Peyer's patch (tissue), 4 donors: Measurements from ENCODE around the gene CAMK2B. TPM values are rescaled to one million over a fixed set of nuclear protein-coding genes. Genes with fewer than 3 reads are reported as not detected.

Experiments
- DNase-seq, 3 donors: peaks; one replicate each; pipeline ENCODE4 v3.0.0-alpha.2; 2017 to 2019
- H3K27ac ChIP-seq, 4 donors: fragments of 200-600 bp; sonication (generic); one replicate each; pipeline ENCODE4 v1.5.1; 2016 to 2019
- H3K27me3 ChIP-seq, 2 donors: fragments of 200-600 bp; sonication (generic); one replicate each; pipeline ENCODE4 v1.5.1; 2019
- H3K36me3 ChIP-seq, 3 donors: fragments of 200-600 bp; sonication (generic); one replicate each; pipeline ENCODE4 v1.5.1; 2016 to 2019
- H3K4me1 ChIP-seq, 4 donors: fragments of 200-600 bp; sonication (generic); one replicate each; pipeline ENCODE4 v1.5.1; 2016 to 2019
- H3K4me3 ChIP-seq, 4 donors: fragments of 200-600 bp; sonication (generic); 1 replicate in 3 of 4; 2 replicates in 1 of 4; pipeline ENCODE4 v1.5.1; 2016 to 2019; ENCODE audit warnings: mild to moderate bottlenecking in 1 of 4
- H3K9me3 ChIP-seq, 4 donors: fragments of 200-600 bp; sonication (generic); one replicate each; pipeline ENCODE4 v1.5.1; 2016 to 2019; ENCODE audit warnings: mild to moderate bottlenecking in 1 of 4
- POLR2A ChIP-seq, 2 donors: fragments of 450-650 bp; IDR thresholded peaks; one replicate each; pipeline ENCODE4 v1.5.1; 2017; ENCODE audit warnings: antibody characterized with exemption in 2 of 2, mild to moderate bottlenecking in 2 of 2, moderate library complexity in 2 of 2
- total RNA-seq, 4 donors: library from RNA; depleted of rRNA; stranded (reverse); fragments of >200 nt; gene quantifications; one replicate each; pipeline ENCODE4 v1.1.0, GENCODE V29; 2016
- TF ChIP-seq, protein P1 (sequence below), 6 experiments: fragments of 450-650 bp in 4 of 6; fragments of 200-600 bp in 2 of 6; sonication (generic) in 1 of 6; IDR thresholded peaks; one replicate each; pipeline ENCODE4 v1.5.1; 2017 to 2019; ENCODE audit warnings: antibody characterized with exemption in 6 of 6, mild to moderate bottlenecking in 3 of 6, moderate library complexity in 1 of 6

Gene CAMK2B
- total RNA-seq, 4 donors from 2014 or later, result 0.67 to 3.9 (median 2.2) TPM

DNA sequence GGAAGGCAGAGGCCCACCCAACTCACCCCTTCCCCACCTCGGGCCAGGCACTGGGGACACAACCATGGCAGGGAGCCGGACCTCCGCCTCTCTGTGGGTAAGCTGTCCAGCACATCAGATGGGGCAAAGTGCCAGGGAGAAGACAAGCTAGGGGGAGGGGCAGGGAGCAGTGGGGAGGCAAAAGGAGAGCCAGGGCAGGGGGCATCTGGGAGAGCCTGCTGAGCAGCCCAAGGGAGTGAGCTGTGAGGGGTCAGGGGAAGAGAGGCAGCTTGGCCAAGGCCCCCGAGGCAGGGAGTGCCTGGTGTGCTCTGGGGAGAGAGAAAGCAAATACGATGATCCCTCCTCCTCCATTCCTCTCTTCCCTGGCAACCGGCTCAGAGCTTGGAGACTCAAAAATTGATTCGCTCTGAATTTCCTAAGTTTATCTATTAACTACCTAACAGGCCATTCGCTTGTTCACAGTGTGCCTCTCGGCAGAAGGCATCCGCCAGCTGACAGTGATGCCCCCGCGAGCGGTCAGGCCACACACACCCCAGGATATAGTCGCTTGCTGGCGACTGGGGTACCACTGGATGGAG, 4.5 kb downstream of the CAMK2B start:
- H3K27ac ChIP-seq, result no peak overlapping the region
- H3K4me1 ChIP-seq, result no peaks in the 10 kb centered on the region
- no peaks in the 10 kb centered on the region for H3K36me3 ChIP-seq
- no peaks in the 10 kb centered on the region for H3K9me3 ChIP-seq
- H3K27me3 ChIP-seq, result peaks cover 0 to 6% of the 10 kb centered on the region in 2 donors
- TF ChIP-seq, protein P1, sequence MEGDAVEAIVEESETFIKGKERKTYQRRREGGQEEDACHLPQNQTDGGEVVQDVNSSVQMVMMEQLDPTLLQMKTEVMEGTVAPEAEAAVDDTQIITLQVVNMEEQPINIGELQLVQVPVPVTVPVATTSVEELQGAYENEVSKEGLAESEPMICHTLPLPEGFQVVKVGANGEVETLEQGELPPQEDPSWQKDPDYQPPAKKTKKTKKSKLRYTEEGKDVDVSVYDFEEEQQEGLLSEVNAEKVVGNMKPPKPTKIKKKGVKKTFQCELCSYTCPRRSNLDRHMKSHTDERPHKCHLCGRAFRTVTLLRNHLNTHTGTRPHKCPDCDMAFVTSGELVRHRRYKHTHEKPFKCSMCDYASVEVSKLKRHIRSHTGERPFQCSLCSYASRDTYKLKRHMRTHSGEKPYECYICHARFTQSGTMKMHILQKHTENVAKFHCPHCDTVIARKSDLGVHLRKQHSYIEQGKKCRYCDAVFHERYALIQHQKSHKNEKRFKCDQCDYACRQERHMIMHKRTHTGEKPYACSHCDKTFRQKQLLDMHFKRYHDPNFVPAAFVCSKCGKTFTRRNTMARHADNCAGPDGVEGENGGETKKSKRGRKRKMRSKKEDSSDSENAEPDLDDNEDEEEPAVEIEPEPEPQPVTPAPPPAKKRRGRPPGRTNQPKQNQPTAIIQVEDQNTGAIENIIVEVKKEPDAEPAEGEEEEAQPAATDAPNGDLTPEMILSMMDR (IDR thresholded peaks at IDR 0.05), result no peak
- TF ChIP-seq POLR2A (IDR thresholded peaks at IDR 0.05), result no peak
- no peak overlapping the region for H3K4me3 ChIP-seq
- DNase-seq, result no peak

DNA sequence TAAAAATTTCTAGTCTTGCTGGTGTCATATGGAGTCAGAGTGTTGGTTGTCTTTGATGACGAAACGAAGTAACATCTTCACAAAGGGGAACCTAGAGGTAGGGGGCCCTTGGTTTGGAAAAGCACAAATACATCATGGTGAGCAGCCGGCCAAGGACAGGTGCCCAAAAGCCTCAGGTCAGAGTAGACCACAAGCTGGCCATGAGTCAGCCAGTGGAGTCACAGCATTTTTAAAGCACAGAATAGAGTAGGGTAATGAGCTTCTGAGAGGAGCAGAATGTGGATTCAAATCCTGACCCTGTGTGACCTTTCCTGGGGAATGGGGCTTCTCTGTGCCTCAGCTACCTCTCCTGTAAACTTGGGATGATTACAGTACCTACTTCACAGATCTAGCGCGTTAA, 5.3 kb downstream of the CAMK2B start:
- DNase-seq, result no peak
- H3K36me3 ChIP-seq, result no peaks in the 10 kb centered on the region
- H3K27me3 ChIP-seq, result peaks cover 0 to 6% of the 10 kb centered on the region in 2 donors
- H3K9me3 ChIP-seq, result no peaks in the 10 kb centered on the region
- no peak overlapping the region for H3K27ac ChIP-seq
- TF ChIP-seq, protein P1 (IDR thresholded peaks at IDR 0.05), result no peak
- no peak for TF ChIP-seq POLR2A (IDR thresholded peaks at IDR 0.05)
- H3K4me3 ChIP-seq, result no peak overlapping the region
- no peaks in the 10 kb centered on the region for H3K4me1 ChIP-seq

DNA sequence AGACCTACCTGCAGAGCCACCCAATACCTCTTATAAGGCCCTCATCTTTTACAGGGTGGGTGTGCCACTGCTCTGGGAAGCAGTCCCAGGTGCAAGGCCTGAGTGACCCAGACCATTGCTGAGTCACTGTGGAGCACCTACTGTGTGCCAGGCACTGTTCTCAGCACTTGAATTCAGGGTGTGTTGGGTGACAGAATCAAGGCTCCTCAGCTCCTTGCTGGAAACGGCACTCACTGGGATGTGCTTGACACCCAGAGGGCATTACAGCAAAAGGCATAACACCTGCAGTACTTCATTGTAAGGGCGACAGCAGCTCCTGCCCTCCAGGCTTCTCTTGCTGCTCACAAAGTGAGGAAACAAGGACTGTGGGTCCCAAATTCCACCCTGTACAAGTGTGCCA, 7.1 kb downstream of the CAMK2B start:
- DNase-seq, result no peak
- Histone ChIP-seq H3K27me3 (no peaks in the 10 kb centered on the region), H3K27ac (no peak overlapping the region), H3K4me3 (no peak overlapping the region), H3K36me3 (no peaks in the 10 kb centered on the region), H3K4me1 (no peaks in the 10 kb centered on the region), H3K9me3 (no peaks in the 10 kb centered on the region)
- TF ChIP-seq, protein P1 (IDR thresholded peaks at IDR 0.05), result no peak
- no peak for TF ChIP-seq POLR2A (IDR thresholded peaks at IDR 0.05)

DNA sequence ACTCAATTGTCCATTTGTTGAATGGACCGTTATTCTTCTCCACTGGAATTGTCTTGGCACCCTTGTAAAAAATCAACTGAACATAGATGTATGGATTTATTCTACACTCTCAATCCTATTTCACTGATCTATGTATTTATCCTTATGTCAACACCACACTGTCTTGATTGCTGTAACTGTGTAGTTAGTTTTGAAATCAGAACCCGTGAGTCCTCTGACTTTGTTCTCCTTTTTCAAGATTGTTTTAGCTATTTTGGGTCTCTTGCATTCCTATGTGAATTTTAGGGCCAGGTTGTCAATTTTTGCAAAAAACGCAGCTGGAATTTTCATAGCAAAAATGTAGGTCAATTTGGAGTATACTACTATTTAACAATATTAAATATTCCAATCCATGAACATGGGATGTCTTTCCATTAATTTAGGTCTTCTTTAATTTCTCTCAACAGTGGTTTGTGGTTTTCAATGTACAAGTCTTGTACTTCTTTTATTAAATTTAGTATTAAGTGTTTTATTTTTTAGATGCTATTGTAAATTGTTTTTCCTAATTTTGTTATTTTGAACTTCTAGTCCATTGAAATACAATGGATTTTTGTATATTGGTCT, 10.0 kb downstream of the CAMK2B start:
- H3K9me3 ChIP-seq, result no peaks in the 10 kb centered on the region
- no peak for DNase-seq
- no peak overlapping the region for H3K4me3 ChIP-seq
- H3K27ac ChIP-seq, result no peak overlapping the region
- no peaks in the 10 kb centered on the region for H3K4me1 ChIP-seq
- no peaks in the 10 kb centered on the region for H3K36me3 ChIP-seq
- no peaks in the 10 kb centered on the region for H3K27me3 ChIP-seq
- TF ChIP-seq, protein P1 (IDR thresholded peaks at IDR 0.05), result no peak
- TF ChIP-seq POLR2A (IDR thresholded peaks at IDR 0.05), result no peak

DNA sequence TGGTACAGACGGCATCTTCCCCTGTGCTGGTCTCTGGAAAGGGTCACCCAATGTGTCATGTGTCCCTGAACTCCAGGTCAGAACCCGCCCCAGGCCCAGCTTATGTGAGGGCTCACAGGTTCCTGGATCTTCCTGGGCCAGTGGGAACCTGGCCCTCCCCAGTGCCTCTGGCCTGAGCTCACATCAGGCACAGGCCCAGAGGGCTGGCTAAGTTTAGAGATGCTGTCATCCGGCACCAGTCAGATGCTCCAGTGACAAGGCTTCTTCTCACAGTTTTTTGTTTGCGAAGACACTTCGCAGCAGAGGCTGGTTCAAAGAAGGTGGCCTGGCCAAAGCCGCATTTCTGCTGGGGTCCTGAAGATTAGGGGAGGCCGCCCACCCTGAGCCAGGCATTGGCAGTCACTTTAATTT, 11.8 kb downstream of the CAMK2B start:
- no peak overlapping the region for H3K4me3 ChIP-seq
- peaks cover 0 to 12% (median 3%) of the 10 kb centered on the region in 4 donors for H3K4me1 ChIP-seq
- no peaks in the 10 kb centered on the region for H3K36me3 ChIP-seq
- H3K27me3 ChIP-seq, result peaks cover 0 to 6% of the 10 kb centered on the region in 2 donors
- H3K9me3 ChIP-seq, result no peaks in the 10 kb centered on the region
- peak in 1 of 3 donors; percentile 21 for DNase-seq
- no peak overlapping the region for H3K27ac ChIP-seq
- TF ChIP-seq, protein P1 (IDR thresholded peaks at IDR 0.05), result no peak
- no peak for TF ChIP-seq POLR2A (IDR thresholded peaks at IDR 0.05)
